Measurements from ENCODE around the gene WDR33.
A peak's percentile ranks its signal among the peaks of the same experiment; 100 is the strongest.

Gene WDR33

DNA sequence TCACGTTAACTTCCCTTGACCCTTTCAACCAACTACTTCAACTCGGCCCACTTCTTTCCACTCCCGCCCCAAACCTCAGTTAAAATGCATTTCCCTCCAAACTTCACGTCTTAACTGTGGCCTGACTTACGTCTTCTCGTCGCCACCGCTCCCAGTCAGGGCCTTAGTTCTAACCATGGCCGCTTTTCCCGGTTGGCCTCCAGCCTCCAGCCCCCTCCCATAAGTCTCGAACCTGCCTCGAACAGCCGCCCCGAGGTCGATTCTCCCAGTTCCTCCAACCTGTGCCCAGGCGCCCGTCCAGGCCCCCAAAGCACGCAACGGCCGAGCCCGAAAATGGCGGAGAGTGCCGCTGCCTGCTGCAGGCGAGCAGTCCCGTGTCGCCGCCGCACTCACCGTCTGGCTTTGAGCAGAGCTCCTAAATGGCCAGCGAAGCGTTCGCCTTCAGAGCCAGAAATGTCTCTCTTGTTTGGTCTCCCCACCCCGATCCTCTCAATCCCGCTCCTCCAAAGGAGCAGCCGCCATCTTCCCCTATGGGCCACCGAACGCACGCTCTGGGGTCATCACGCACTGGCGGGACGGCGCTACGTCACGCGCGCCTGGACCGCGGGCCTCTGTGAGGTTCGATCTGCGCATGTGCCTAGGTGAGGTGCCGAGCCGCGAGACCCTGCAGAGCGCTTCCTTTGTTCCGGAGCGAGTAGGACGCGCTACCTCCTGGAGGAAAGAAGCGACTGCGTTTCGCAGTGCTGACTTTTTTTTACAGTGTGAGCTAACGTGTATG is at the start of gene WDR33:
Gene WDR33, minus strand, starts transcription at position 553 of the 778 bp plus-strand sequence. CDS start 40,190 bp downstream, outside the sequence.
- Histone ChIP-seq H3K4me3 (ENCODE audit: low read depth, low read length) (peak within 1 kb of the TSS; percentile 95), H3K27ac (ENCODE audit: extremely low read depth, low read depth, low read length) (peak within 1 kb of the TSS; percentile 90), H3K9me3 (ENCODE audit: control insufficient read depth, insufficient read depth, low read depth, low read length) (no peaks in the 10 kb centered on the region), H3K36me3 (ENCODE audit: control insufficient read depth in 2 of 2, insufficient read depth in 1 of 2, low read length in 2 of 2) (no peaks in the 10 kb centered on the region; a peak in 1 of 3 replicates), H3K4me1 (ENCODE audit: control insufficient read depth, insufficient read depth, low read length) (peaks cover 21% of the 10 kb centered on the region)
- ChIA-PET POLR2A (interaction anchor here (0.7 to 1.0 kb wide), 2 partner anchors 11 to 47 kb away, joined by 3 read pairs; partner anchors contain the start of gene POLR2D), CTCF (interaction anchor here (0.9 kb wide), 1 partner anchor 219 kb away, joined by 3 read pairs; no protein-coding TSS in a partner anchor)
- TF ChIP-seq KLF9 (tag by site-specific recombination; IDR thresholded peaks at IDR 0.05; ENCODE audit: low read depth) (no peak), BCL11B (tag by site-specific recombination; IDR thresholded peaks at IDR 0.05; ENCODE audit: low read depth) (no peak), ZNF37A (tag by site-specific recombination; IDR thresholded peaks at IDR 0.05) (no peak), BCL11A (tag by site-specific recombination; IDR thresholded peaks at IDR 0.05; ENCODE audit: low read depth) (no peak), TRIM28 (IDR thresholded peaks at IDR 0.05; ENCODE audit: borderline replicate concordance, low read length) (no peak), ZNF114 (tag by site-specific recombination; IDR thresholded peaks at IDR 0.05) (no peak), ZNF239 (tag by site-specific recombination; IDR thresholded peaks at IDR 0.05) (no peak), KLF8 (tag by site-specific recombination; IDR thresholded peaks at IDR 0.05) (peak; percentile 47; the same call in 1 of the 2 replicates), ZNF610 (tag by site-specific recombination; IDR thresholded peaks at IDR 0.05; ENCODE audit: borderline replicate concordance) (peak; percentile 41; the same call in 1 of the 2 replicates), KLF16 (tag by site-specific recombination; IDR thresholded peaks at IDR 0.05) (no peak), ZNF48 (tag by site-specific recombination; IDR thresholded peaks at IDR 0.05) (no peak), ZNF341 (tag by site-specific recombination; IDR thresholded peaks at IDR 0.05; ENCODE audit: low read depth) (peak; percentile 32; the same call in 1 of the 2 replicates), ZNF549 (tag by site-specific recombination; IDR thresholded peaks at IDR 0.05) (no peak), ZXDB (tag by site-specific recombination; IDR thresholded peaks at IDR 0.05) (0 out of 2 replicates have a peak, but pooled peaks have one; percentile 37), MEIS1 (CRISPR knock-in tag; IDR thresholded peaks at IDR 0.05; ENCODE audit: borderline replicate concordance) (no peak), KLF7 (tag by site-specific recombination; IDR thresholded peaks at IDR 0.05; ENCODE audit: borderline replicate concordance) (no peak), ZNF660 (tag by site-specific recombination; IDR thresholded peaks at IDR 0.05) (0 out of 2 replicates have a peak, but pooled peaks have one; percentile 38), ZSCAN30 (tag by site-specific recombination; IDR thresholded peaks at IDR 0.05) (0 out of 2 replicates have a peak, but pooled peaks have one; percentile 9), KLF1 (tag by site-specific recombination; IDR thresholded peaks at IDR 0.05) (no peak), ZNF174 (tag by site-specific recombination; IDR thresholded peaks at IDR 0.05) (no peak), ZNF292 (tag by site-specific recombination; IDR thresholded peaks at IDR 0.05; ENCODE audit: borderline replicate concordance, low read depth) (no peak), ZNF677 (tag by site-specific recombination; IDR thresholded peaks at IDR 0.05) (no peak)
- TF ChIP-seq, protein P1, sequence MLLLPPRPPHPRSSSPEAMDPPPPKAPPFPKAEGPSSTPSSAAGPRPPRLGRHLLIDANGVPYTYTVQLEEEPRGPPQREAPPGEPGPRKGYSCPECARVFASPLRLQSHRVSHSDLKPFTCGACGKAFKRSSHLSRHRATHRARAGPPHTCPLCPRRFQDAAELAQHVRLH (tag by site-specific recombination; IDR thresholded peaks at IDR 0.05): no peak
- TF ChIP-seq, protein P2, sequence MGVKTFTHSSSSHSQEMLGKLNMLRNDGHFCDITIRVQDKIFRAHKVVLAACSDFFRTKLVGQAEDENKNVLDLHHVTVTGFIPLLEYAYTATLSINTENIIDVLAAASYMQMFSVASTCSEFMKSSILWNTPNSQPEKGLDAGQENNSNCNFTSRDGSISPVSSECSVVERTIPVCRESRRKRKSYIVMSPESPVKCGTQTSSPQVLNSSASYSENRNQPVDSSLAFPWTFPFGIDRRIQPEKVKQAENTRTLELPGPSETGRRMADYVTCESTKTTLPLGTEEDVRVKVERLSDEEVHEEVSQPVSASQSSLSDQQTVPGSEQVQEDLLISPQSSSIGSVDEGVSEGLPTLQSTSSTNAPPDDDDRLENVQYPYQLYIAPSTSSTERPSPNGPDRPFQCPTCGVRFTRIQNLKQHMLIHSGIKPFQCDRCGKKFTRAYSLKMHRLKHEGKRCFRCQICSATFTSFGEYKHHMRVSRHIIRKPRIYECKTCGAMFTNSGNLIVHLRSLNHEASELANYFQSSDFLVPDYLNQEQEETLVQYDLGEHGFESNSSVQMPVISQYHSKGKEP (tag by site-specific recombination; IDR thresholded peaks at IDR 0.05): no peak
- TF ChIP-seq, protein P3, sequence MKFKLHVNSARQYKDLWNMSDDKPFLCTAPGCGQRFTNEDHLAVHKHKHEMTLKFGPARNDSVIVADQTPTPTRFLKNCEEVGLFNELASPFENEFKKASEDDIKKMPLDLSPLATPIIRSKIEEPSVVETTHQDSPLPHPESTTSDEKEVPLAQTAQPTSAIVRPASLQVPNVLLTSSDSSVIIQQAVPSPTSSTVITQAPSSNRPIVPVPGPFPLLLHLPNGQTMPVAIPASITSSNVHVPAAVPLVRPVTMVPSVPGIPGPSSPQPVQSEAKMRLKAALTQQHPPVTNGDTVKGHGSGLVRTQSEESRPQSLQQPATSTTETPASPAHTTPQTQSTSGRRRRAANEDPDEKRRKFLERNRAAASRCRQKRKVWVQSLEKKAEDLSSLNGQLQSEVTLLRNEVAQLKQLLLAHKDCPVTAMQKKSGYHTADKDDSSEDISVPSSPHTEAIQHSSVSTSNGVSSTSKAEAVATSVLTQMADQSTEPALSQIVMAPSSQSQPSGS (tag by site-specific recombination; IDR thresholded peaks at IDR 0.05; ENCODE audit: low read depth): peak; percentile 31; the same call in 1 of the 2 replicates
- TF ChIP-seq, protein P4, sequence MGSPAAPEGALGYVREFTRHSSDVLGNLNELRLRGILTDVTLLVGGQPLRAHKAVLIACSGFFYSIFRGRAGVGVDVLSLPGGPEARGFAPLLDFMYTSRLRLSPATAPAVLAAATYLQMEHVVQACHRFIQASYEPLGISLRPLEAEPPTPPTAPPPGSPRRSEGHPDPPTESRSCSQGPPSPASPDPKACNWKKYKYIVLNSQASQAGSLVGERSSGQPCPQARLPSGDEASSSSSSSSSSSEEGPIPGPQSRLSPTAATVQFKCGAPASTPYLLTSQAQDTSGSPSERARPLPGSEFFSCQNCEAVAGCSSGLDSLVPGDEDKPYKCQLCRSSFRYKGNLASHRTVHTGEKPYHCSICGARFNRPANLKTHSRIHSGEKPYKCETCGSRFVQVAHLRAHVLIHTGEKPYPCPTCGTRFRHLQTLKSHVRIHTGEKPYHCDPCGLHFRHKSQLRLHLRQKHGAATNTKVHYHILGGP (tag by site-specific recombination; IDR thresholded peaks at IDR 0.05): no peak
- TF ChIP-seq, protein P5, sequence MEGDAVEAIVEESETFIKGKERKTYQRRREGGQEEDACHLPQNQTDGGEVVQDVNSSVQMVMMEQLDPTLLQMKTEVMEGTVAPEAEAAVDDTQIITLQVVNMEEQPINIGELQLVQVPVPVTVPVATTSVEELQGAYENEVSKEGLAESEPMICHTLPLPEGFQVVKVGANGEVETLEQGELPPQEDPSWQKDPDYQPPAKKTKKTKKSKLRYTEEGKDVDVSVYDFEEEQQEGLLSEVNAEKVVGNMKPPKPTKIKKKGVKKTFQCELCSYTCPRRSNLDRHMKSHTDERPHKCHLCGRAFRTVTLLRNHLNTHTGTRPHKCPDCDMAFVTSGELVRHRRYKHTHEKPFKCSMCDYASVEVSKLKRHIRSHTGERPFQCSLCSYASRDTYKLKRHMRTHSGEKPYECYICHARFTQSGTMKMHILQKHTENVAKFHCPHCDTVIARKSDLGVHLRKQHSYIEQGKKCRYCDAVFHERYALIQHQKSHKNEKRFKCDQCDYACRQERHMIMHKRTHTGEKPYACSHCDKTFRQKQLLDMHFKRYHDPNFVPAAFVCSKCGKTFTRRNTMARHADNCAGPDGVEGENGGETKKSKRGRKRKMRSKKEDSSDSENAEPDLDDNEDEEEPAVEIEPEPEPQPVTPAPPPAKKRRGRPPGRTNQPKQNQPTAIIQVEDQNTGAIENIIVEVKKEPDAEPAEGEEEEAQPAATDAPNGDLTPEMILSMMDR (tag by site-specific recombination; IDR thresholded peaks at IDR 0.05): peak; percentile 46; the same call in 1 of the 2 replicates
- TF ChIP-seq, protein P6, sequence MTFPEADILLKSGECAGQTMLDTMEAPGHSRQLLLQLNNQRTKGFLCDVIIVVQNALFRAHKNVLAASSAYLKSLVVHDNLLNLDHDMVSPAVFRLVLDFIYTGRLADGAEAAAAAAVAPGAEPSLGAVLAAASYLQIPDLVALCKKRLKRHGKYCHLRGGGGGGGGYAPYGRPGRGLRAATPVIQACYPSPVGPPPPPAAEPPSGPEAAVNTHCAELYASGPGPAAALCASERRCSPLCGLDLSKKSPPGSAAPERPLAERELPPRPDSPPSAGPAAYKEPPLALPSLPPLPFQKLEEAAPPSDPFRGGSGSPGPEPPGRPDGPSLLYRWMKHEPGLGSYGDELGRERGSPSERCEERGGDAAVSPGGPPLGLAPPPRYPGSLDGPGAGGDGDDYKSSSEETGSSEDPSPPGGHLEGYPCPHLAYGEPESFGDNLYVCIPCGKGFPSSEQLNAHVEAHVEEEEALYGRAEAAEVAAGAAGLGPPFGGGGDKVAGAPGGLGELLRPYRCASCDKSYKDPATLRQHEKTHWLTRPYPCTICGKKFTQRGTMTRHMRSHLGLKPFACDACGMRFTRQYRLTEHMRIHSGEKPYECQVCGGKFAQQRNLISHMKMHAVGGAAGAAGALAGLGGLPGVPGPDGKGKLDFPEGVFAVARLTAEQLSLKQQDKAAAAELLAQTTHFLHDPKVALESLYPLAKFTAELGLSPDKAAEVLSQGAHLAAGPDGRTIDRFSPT (tag by site-specific recombination; IDR thresholded peaks at IDR 0.05): no peak

All from HEK293 (cell line).